GM19452 (cell line): ENCODE results near the gene MAST3.

ENCODE experiments used
- ATAC-seq: cut with Tn5 transposase; IDR thresholded peaks from one replicate; pipeline ENCODE4 v1.9.1; 2021; ENCODE audit not compliant: unreplicated experiment

MAST3 gene

DNA sequence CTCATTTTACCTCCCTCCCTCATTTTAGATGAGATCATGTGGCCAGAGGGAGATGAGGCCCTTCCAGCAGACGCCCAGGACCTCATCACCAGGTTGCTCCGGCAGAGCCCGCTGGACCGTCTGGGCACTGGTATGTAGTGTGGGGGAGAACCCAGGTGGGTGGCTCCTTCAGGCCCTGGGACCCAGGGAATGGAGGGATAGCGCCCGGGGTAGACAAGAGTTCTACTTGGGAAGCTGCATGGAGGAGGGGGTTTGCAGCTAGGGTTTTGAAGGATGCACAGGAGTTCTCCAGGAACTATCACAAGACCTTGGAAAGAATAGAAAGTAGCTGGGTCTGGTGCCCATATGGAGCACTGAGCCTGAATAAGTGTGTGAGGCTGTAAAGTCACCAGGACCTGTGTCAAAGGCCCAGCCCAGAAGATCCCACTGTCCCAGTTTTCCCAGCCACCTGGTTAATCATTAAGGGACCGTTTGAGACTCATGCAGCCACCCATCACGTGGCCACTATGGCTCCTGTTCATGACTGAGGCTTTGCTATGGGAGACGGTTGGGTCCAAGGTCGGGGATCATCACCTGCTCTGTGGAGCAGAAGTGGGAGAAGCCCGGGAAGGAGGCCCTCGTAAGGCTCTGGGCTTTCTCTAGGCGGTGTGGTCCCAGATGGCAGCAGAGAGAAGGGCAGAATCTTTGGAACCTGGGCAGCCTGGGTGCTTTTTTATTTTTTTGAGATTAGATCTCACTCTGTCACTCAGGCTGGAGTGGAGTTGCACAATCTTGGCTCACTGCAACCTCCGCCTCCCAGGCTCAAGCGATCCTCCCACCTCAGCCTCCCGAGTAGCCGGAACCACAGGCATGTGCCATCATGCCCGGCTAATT is 38.4 kb downstream of the MAST3 start:
- no peak for ATAC-seq

DNA sequence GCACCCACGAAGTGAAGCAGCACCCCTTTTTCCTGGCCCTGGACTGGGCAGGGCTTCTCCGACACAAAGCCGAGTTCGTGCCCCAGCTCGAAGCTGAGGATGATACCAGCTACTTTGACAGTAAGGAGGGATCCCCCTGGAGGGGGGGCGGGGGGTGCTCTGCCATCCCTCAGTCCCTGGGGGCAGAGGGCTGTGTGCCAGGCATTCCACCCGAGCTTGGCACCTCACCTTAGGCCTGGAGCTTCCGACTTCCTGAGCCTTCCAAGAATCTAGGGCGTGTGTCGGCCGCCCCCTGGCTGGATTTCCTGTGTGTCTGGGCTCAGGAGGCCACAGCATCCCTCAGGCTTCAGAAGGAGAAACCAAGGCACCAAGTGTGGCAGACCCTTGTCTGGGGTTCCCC is 39.7 kb downstream of the MAST3 start:
- no peak for ATAC-seq

- no peak for ATAC-seq
Measured at GRCh38 chr19:18137657-18138339, 40.2 kb downstream of the MAST3 start.

- no peak for ATAC-seq
Measured at GRCh38 chr19:18140473-18140872, 42.9 kb downstream of the MAST3 start.

DNA sequence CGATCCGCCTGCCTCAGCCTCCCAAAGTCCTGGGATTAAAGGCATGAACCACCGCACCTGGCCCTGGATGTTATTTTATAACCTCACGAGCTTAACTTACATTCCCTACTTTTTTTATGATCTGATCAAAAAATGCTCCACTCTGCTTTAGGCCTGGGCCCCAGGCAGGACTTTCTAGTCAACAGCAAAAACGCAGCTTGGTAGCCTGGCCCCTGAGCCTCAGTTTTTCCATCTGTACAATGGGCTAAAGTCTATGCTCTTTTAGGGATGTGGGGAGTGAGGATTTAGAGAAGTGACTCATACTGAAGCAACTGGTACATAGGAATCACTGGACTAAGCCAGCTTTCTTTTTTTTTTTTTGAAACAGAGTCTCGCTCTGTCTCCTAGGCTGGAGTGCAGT is 43.5 kb downstream of the MAST3 start:
- no peak for ATAC-seq

DNA sequence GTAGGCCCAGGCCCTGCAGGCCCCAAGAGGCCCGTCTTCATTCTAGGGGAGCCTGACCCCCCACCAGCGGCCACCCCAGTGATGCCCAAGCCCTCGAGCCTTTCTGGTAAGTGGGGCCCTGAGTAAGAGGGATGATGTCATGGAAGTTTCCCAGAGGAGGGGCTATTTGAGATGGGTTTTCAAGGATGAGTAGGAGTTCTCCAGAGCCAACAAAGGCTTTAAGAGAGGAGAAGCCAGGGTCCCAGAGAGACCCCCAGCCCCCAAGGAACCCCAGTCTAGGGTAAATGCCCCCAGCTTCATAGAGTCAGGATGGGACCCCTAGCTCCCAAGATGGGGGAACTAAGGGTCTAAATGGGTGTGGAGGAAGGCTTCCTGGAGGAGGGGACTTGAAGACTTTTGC is 46.3 kb downstream of the MAST3 start:
- ATAC-seq, result no peak

DNA sequence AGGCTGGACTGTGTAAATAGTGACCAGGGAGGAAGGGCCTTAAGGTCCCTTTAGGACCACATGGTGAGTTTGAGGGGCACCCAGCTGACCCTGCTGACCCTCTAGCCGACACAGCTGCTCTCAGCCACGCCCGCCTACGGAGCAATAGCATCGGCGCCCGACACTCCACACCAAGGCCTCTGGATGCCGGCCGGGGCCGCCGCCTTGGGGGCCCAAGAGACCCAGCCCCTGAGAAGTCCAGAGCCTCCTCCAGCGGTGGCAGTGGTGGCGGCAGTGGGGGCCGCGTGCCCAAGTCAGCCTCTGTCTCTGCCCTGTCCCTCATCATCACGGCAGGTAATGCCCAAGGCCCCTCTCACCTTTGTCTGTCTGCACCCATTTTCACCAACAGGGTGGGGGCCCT is 46.8 kb downstream of the MAST3 start:
- no peak for ATAC-seq

- no peak for ATAC-seq
Measured at GRCh38 chr19:18144906-18145305, 47.3 kb downstream of the MAST3 start.

GRCh38 chr19:18145391-18145999 is 47.9 kb downstream of the MAST3 start:
- no peak for ATAC-seq

DNA sequence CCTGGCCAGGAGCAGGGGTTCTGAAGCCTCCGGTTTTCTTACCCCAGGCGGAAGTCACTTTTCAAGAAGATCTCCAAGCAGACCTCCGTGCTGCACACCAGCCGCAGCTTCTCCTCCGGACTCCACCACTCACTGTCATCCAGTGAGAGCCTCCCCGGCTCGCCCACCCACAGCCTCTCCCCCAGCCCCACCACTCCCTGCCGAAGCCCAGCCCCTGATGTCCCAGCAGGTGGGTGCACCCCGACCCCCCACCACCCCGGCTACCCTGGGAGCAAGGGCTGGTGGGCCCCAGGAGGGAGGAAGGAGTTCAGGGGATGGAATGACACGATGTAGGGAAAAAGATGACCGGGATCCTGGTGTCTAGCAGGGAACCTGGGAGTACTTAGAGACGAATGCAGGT is 49.8 kb downstream of the MAST3 start:
- ATAC-seq, result no peak

- no peak for ATAC-seq
Measured at GRCh38 chr19:18149596-18149975, 52.0 kb downstream of the MAST3 start.

DNA sequence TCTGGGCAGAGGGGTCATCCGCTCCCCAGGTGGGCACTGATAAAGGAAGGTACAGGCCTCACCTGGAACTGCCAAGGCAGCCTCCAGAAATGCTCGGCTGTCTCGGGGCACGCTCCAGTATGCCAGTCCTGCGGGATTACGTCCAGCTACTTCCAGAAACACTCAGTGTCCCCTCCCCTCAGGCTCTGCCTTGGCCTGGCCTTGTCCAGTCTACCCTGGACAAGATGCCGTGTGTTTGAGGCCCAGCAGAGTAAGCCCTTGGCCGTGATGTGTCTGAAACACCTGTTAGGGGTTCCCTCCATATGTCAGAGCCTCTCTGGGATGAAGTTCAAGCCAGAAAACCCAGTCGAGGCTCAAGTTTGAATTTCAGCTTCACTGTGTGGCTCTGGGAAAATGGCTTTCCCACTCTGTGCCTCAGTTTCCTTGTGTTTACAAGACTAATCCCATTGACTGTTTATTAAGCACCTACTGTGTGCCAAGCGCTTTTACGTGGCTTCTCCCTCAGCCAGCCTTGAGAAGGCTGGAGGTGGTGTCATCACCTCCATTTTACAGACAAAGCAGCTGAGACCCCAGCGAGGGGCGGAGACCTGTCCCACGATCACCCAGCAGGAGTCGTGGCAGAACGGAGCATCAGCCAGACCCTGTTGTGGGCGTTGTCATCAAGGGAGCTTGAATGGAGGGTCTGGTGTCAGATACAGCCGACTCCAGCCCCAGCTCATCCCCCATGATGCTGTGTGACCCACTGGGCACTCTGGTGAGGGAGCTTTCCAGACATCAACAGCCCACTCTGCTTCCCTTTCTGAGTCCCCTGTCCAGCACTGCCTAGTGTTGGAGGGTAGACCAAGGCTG is 53.4 kb downstream of the MAST3 start:
- no peak for ATAC-seq

DNA sequence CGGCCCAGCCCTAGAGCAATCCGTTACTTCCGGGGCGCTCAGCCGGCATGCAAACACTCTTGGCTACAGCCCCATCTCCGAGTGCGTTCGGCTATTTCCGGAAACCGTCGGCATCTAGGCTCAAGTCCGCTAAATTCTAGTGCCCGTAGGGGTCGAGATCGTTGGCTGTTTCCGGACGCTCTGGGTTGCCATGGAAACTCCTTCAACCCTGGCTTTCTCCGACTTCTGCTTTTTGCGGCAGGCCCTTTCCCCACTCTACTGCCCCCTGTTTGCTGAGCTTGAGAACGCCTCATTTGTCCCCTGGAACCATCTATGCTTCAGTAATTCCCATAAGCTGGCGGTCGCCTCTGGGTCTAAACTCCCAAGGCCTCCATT is 54.9 kb downstream of the MAST3 start:
- peak; percentile 66 for ATAC-seq

DNA sequence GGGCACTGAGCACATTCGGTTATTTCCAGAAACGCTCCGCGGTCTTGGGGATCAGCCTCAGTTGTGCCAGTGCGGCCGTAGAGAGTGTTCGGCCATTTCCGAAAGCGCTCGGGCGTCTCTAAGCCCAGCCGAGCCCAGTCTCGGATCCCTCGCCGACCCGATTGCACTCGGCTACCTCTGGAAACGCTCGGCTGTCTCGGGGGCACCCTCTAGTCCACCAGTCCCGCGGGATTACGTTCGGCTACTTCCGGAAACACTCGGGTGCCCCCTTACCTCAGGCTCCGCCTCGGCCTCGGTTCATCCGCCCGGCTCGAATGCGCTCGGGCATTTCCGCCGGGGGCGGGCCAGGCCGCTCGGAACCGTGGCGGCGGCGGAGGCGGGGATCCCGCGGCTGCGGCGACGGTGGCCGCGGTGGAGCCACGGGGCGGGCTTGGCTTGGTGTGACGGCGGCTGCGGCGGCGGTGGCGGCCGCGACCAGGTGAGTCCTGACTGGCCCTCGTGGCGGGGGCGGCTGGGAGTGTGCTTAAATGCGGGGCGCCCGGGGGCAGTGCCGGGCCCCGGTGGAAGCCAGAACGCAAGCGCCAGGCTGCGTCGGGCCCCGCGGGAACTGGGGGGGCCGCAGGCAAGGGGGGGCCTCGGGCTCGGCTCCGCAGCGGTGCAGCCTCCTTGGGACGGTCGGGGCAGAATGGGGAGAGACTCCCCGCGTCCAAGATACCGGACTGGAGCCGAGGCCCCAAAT is 55.4 kb downstream of the MAST3 start, which contains the start of gene PIK3R2:
PIK3R2 (plus strand) TSS at position 347 of the 739 bp plus-strand sequence. CDS start 2,717 bp downstream, outside the sequence.
- ATAC-seq, result peak; percentile 68

GRCh38 chr19:18153556-18154134 is 56.1 kb downstream of the MAST3 start:
- no peak for ATAC-seq

DNA sequence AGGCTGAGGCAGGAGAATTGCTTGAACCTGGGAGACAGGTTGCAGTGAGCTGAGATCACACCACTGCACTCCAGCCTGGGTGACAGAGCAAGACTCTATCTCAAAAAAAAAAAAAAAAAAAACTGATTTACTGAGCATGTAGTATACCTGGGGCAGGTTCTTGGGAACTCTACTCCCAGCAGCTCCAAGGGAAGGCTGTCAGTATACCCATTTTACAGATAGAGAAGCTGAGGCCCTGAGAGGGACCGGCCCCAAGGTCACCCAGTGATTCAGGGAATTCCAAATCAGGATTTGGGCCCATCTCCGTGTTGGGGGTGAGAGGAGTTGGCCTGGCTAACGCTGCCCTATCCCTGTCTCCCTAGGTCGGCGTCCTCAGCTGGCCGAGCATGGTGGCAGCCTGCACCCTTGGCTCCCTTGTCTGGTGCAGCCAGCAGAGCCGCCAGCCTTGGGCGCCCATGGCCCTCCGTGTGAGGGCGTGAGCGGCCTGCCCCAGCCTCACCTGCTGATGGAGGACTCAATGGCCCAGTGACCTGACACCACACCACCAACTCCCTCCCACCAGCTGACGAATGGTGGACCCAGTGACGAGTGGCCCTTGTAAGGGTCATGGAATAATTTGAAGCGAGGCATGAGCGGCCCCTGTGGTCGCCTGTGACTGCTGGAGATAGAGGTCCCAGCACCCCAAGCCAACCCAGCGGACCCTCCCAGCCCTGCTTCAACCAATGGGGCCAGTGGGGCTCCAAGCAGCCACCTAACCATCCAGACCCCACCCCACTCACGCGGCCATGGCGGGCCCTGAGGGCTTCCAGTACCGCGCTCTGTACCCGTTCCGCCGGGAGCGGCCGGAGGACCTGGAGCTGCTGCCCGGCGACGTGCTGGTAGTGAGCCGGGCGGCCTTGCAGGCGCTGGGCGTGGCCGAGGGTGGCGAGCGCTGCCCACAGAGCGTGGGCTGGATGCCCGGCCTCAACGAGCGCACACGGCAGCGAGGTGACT is 57.8 kb downstream of the MAST3 start:
- ATAC-seq, result no peak

DNA sequence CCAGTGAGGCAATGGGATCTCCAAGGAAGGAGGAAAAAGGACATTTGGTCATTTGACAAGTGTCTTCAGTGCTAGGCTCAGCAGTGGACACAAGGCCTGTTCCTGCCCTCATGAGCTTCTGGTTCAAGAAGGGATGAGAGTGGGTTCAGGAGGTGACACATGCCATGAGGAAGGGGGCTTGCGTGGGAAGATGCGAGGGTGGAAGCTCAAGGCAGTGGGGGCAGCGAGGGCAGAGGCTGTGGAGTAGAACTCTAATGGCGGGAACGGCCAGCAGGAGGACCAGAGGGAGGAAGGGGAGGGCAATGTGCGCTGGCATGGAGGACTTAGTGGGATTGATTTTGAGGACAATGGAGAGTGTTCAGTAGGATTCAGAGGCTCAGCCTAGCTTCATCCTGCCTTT is 58.7 kb downstream of the MAST3 start:
- no peak for ATAC-seq

DNA sequence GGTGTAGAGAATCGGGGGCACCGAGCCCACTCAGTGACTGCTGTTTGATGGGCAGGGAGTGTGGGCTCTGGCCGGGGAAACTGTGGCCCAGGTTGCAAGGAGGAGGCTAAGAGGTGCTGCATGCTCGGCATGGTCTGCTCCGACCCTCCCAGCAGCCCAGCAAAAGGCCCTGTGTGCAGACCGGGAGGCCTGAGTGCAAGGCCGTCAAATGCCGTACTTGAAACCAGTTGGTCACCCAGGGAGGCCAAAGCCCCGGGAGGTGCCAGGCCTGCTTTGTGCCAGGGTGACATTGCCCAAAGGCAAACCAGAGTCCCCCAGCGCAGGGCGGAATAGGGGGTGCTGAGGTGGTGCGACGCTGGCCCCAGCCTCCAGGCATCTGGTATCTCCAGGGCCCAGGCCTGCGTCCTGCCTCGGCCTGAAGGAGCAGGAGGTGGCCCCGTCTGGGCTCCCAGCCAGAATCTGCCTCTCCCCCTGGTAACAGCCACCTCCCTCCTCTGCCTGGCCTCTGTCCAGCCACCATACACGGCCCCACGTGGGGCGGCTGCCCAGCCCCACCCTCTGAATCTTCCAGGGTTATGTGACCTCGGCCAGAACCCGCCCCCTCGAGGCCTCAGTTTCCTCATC is 59.4 kb downstream of the MAST3 start:
- ATAC-seq, result no peak
